Stomach (tissue), 4 donors: ENCODE data around the gene BACH1.

Source experiments
- CTCF ChIP-seq, 7 experiments: fragments of 450-650 bp in 4 of 7; fragments of 200-600 bp in 3 of 7; sonication (generic) in 3 of 7; IDR thresholded peaks; one replicate each; pipeline ENCODE4 v1.5.1; 2016 to 2019; ENCODE audit warnings: antibody characterized with exemption in 7 of 7, control low read depth in 2 of 7, mild to moderate bottlenecking in 1 of 7
- EP300 ChIP-seq: sonication (generic); formaldehyde crosslinking; IDR thresholded peaks from one replicate; pipeline ENCODE4 v1.6.1; 2017; ENCODE audit warnings: antibody characterized with exemption
- POLR2A ChIP-seq, 4 donors: fragments of 450-650 bp; IDR thresholded peaks; one replicate each; pipeline ENCODE4 v1.6.1; 2016; ENCODE audit warnings: antibody characterized with exemption in 4 of 4, control low read depth in 2 of 4, mild to moderate bottlenecking in 1 of 4, moderate library complexity in 1 of 4

DNA sequence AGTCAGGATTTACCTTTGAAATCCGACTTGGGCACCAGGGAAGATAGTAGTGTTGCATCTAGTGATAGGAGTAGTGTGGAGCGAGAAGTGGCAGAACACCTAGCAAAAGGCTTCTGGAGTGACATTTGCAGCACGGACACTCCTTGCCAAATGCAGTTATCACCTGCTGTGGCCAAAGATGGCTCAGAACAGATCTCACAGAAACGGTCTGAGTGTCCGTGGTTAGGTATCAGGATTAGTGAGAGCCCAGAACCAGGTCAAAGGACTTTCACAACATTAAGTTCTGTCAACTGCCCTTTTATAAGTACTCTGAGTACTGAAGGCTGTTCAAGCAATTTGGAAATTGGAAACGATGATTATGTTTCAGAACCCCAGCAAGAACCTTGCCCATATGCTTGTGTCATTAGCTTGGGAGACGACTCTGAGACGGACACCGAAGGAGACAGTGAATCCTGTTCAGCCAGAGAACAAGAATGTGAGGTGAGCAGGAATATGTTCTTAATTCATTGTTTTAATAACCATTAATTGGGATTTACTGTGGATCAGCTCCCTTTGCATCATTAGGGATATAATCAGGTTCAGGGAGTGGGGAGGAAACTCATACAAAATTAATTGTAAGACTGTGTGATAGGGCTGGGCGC is 28.3 kb downstream of the BACH1 start:
- TF ChIP-seq POLR2A (IDR thresholded peaks at IDR 0.05) (no peak), CTCF (IDR thresholded peaks at IDR 0.05) (no peak), EP300 (no peak)
